ENCODE results near the gene SH3RF3. TPM values are rescaled to one million over a fixed set of nuclear protein-coding genes. Genes with fewer than 3 reads are reported as not detected.

The SH3RF3 gene
- total and polyA plus RNA-seq, 9 of the 15 experiments (the other 6 are each of a cell fraction or from before 2014, with no cell fraction given), result 0.02 TPM; not detected in 8

GRCh38 chr2:109289504-109290222 is 160.7 kb downstream of the SH3RF3 start:
- CTCF ChIA-PET (ENCODE audit: low intra/inter-chr PET ratio), result no interaction called here
- Histone ChIP-seq H3K79me2 (ENCODE audit: control insufficient read depth, insufficient read depth, low read length) (no peaks in the 10 kb centered on the region), H3K4me1 (replicated peaks in 1 of 2; ENCODE audit: control insufficient read depth in 2 of 2, insufficient read depth in 2 of 2, low read length in 2 of 2) (no peaks in the 10 kb centered on the region), H3K9ac (ENCODE audit: insufficient read depth in 1 of 2, low read depth in 2 of 2, low read length in 2 of 2) (no peak overlapping the region), H3K27ac (ENCODE audit: extremely low read depth, low read depth, low read length) (no peak overlapping the region), H3K4me2 (ENCODE audit: insufficient read depth, low read length) (no peak overlapping the region), H4K20me1 (replicated peaks; ENCODE audit: control insufficient read depth, insufficient read depth, low read length) (no peaks in the 10 kb centered on the region; the same call in 1 of the 2 replicates), H3K4me3 (no peak overlapping the region), H3K27me3 (ENCODE audit: control insufficient read depth in 2 of 2, insufficient read depth in 2 of 2, low read length in 2 of 2) (peaks cover 5 to 26% of the 10 kb centered on the region in 2 experiments; a peak in 4 of 5 replicates), H3K9me1 (ENCODE audit: control insufficient read depth, insufficient read depth, low read length) (no peaks in the 10 kb centered on the region), H3K9me3 (replicated peaks; ENCODE audit: control insufficient read depth, insufficient read depth, low read depth, low read length) (no peaks in the 10 kb centered on the region), H3K36me3 (ENCODE audit: control insufficient read depth, insufficient read depth, low read length) (no peaks in the 10 kb centered on the region), H2AFZ (ENCODE audit: low read depth, low read length) (no peak overlapping the region)
- FAIRE-seq (no peak), DNase-seq (ENCODE audit: extremely low read depth in 1 of 4, low spot score in 3 of 4) (no peak), ATAC-seq (no peak)
- intact Hi-C loops (cut with micrococcal nuclease) (no loop called here), in situ Hi-C loops (cut with MboI) (no loop called here)
- 0% methylated on average over 8 of the region's 8 CpGs for WGBS (ENCODE audit: insufficient coverage, low coverage, missing lambda C conversion rate)
- POLR2A ChIA-PET, result interaction anchor here (1.1 to 1.3 kb wide), 2 partner anchors 8 to 31 kb away, joined by 3 read pairs; no protein-coding TSS in a partner anchor
- BruUV-seq (replicated peaks), result no TSS peak
- TF ChIP-seq ZNF165 (CRISPR knock-in tag; IDR thresholded peaks at IDR 0.05; ENCODE audit: borderline replicate concordance), result no peak
- no peak for TF ChIP-seq CCAR2 (IDR thresholded peaks at IDR 0.05; ENCODE audit: low read depth, low read length)
- TF ChIP-seq PKNOX1 (IDR thresholded peaks at IDR 0.05), result no peak
- TF ChIP-seq ZNF217 (CRISPR knock-in tag; IDR thresholded peaks at IDR 0.05), result no peak
- TF ChIP-seq ZNF76 (CRISPR knock-in tag; IDR thresholded peaks at IDR 0.05; ENCODE audit: borderline replicate concordance), result no peak
- TF ChIP-seq CBX1 (IDR thresholded peaks at IDR 0.05; ENCODE audit: low read depth), result no peak
- no peak for TF ChIP-seq HNRNPK (IDR thresholded peaks at IDR 0.05; ENCODE audit: low read depth, low read length, poor library complexity, severe bottlenecking)
- TF ChIP-seq SAP30 (IDR thresholded peaks at IDR 0.05; ENCODE audit: borderline replicate concordance, insufficient read depth, low read depth, low read length, poor library complexity, severe bottlenecking), result no peak
- TF ChIP-seq XRCC4 (IDR thresholded peaks at IDR 0.05; ENCODE audit: extremely low read depth, insufficient read depth, insufficient read length), result no peak
- TF ChIP-seq FOXJ2 (tag; IDR thresholded peaks at IDR 0.05), result no peak
- TF ChIP-seq MCM2 (IDR thresholded peaks at IDR 0.05; ENCODE audit: low read depth), result no peak
- TF ChIP-seq ZNF639 (CRISPR knock-in tag; conservative IDR thresholded peaks at IDR 0.05 in 1 of 2, IDR thresholded peaks at IDR 0.05 in 1 of 2), result no peak
- no peak for TF ChIP-seq ZNF644 (tag; IDR thresholded peaks at IDR 0.05; ENCODE audit: low read depth)
- TF ChIP-seq BHLHE40 (IDR thresholded peaks at IDR 0.05; ENCODE audit: low read length), result no peak
- TF ChIP-seq MCM7 (IDR thresholded peaks at IDR 0.05), result no peak
- TF ChIP-seq, protein P1, sequence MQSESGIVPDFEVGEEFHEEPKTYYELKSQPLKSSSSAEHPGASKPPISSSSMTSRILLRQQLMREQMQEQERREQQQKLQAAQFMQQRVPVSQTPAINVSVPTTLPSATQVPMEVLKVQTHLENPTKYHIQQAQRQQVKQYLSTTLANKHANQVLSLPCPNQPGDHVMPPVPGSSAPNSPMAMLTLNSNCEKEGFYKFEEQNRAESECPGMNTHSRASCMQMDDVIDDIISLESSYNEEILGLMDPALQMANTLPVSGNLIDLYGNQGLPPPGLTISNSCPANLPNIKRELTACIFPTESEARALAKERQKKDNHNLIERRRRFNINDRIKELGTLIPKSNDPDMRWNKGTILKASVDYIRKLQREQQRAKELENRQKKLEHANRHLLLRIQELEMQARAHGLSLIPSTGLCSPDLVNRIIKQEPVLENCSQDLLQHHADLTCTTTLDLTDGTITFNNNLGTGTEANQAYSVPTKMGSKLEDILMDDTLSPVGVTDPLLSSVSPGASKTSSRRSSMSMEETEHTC (IDR thresholded peaks at IDR 0.05), result no peak
- TF ChIP-seq ZNF75A (CRISPR knock-in tag; IDR thresholded peaks at IDR 0.05), result no peak
